HG02938 (cell line): ENCODE results near the gene CLCC1.
"Not testable (repeated sequence)": the region's sequence is repeated elsewhere in the genome, so short reads cannot be mapped to it uniquely, and the experiment has no call there.

Experiments
- ATAC-seq: cut with Tn5 transposase; IDR thresholded peaks from one replicate; pipeline ENCODE4 v1.9.1; 2021; ENCODE audit warnings: mild to moderate bottlenecking, moderate library complexity; ENCODE audit not compliant: unreplicated experiment

Gene CLCC1

GRCh38 chr1:108963052-108963686, at the start of gene CLCC1:
TSS of gene CLCC1 (minus strand) at chr1:108963484. CDS start at chr1:108950437, 13,047 bp downstream.
- ATAC-seq, result peak; percentile 93

- no peak for ATAC-seq
Observed at GRCh38 chr1:109011335-109011734, 48.1 kb upstream of the CLCC1 start.

- not testable (repeated sequence) for ATAC-seq
Observed at GRCh38 chr1:108996622-108997021, 33.3 kb upstream of the CLCC1 start.

GRCh38 chr1:108983114-108983513, 19.8 kb upstream of the CLCC1 start:
- no peak for ATAC-seq

- no peak for ATAC-seq
Observed at GRCh38 chr1:108976658-108977057, 13.4 kb upstream of the CLCC1 start.

- no peak for ATAC-seq
Observed at GRCh38 chr1:108972951-108973350, 9.7 kb upstream of the CLCC1 start.

GRCh38 chr1:108969346-108969745, 6.1 kb upstream of the CLCC1 start:
- ATAC-seq, result no peak

- no peak for ATAC-seq
Observed at GRCh38 chr1:108962681-108963051, 618 bp downstream of the CLCC1 start.

- no peak for ATAC-seq
Observed at GRCh38 chr1:108961752-108962486, 1.4 kb downstream of the CLCC1 start.

GRCh38 chr1:108961198-108961597, 2.1 kb downstream of the CLCC1 start:
- ATAC-seq, result no peak

- ATAC-seq, result no peak
Observed at GRCh38 chr1:108960719-108961118, 2.6 kb downstream of the CLCC1 start.

GRCh38 chr1:108957888-108958287, 5.4 kb downstream of the CLCC1 start:
- no peak for ATAC-seq

- no peak for ATAC-seq
Observed at GRCh38 chr1:108955881-108956280, 7.4 kb downstream of the CLCC1 start.

GRCh38 chr1:108955111-108955510, 8.2 kb downstream of the CLCC1 start:
- ATAC-seq, result no peak

GRCh38 chr1:108953452-108953851, 9.8 kb downstream of the CLCC1 start:
- ATAC-seq, result no peak

GRCh38 chr1:108951242-108951641, 12.0 kb downstream of the CLCC1 start:
- ATAC-seq, result no peak

- ATAC-seq, result no peak
Observed at GRCh38 chr1:108949044-108949443, 14.2 kb downstream of the CLCC1 start.

GRCh38 chr1:108947871-108948525, 15.3 kb downstream of the CLCC1 start:
- no peak for ATAC-seq

GRCh38 chr1:108936170-108936569, 27.1 kb downstream of the CLCC1 start:
- no peak for ATAC-seq

GRCh38 chr1:108933944-108934343, 29.3 kb downstream of the CLCC1 start:
- ATAC-seq, result no peak

- ATAC-seq, result not testable (repeated sequence)
Observed at GRCh38 chr1:108927565-108927964, 35.7 kb downstream of the CLCC1 start.

- ATAC-seq, result no peak
Observed at GRCh38 chr1:108925920-108926319, 37.4 kb downstream of the CLCC1 start.
